Measurements from ENCODE around the gene TSPAN17.

The TSPAN17 gene

DNA sequence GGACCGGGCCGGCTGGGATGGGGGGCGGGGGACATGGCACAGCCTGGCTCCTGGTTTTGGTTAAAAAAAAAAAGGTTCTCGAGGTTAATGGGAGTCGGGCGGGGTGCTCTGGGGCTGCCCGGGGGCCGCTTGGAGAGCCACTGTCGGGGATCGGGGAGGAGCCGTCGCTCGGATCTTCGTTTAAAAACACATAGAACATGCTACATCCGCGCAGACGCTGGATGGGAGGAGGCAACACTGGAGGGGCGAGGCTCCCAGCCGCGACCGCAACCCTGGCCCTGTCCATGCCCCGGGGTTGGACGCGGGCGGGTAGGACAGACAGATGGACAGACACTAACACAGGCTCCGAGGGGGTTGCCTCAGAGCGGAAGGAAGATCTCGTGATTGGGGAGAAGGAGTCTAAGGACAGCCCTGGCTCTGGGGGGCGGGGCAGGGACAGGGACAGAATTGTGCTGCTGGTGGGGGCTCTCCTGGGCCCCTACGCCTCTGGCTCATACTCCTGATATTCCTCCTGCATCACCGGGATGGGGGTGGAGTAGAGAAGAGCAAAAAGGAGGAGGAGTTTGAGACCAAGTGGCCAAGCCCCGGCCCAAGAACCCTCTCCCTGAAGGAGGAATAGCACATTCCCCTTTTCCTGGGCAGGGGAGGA, 26.8 kb upstream of the TSPAN17 start:
- in situ Hi-C loops (cut with MboI; ENCODE audit: low sequenced_read_pairs): no loop called here

GRCh38 chr5:176621661-176622079, 25.6 kb upstream of the TSPAN17 start:
- in situ Hi-C loops (cut with MboI; ENCODE audit: low sequenced_read_pairs): no loop called here

GRCh38 chr5:176624142-176624541, 23.1 kb upstream of the TSPAN17 start:
- in situ Hi-C loops (cut with MboI; ENCODE audit: low sequenced_read_pairs): no loop called here

GRCh38 chr5:176624938-176625337, 22.3 kb upstream of the TSPAN17 start:
- in situ Hi-C loops (cut with MboI; ENCODE audit: low sequenced_read_pairs): no loop called here

- in situ Hi-C loops (cut with MboI; ENCODE audit: low sequenced_read_pairs): no loop called here
These were observed 21.8 kb upstream of the TSPAN17 start for GRCh38 chr5:176625512-176625911.

GRCh38 chr5:176625966-176626875, 21.1 kb upstream of the TSPAN17 start:
- in situ Hi-C loops (cut with MboI; ENCODE audit: low sequenced_read_pairs): no loop called here

DNA sequence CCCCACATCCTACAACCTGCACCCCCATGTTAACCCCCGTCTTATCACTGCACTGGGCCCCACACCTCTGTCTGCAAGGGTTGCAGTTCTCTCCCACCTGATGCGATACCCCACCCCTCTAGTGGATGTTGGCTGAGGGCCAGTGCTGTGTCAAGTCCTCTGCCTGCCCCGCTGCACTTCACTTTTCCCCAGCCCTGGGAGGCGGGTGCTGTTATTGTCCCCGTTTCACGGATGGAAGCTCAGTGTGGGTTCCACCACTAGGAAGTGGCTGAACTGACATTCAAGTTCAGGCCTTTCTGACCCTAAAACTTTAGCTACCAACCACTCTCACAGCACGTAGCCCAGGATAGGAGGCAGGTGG, 20.4 kb upstream of the TSPAN17 start:
- in situ Hi-C loops (cut with MboI; ENCODE audit: low sequenced_read_pairs): no loop called here

DNA sequence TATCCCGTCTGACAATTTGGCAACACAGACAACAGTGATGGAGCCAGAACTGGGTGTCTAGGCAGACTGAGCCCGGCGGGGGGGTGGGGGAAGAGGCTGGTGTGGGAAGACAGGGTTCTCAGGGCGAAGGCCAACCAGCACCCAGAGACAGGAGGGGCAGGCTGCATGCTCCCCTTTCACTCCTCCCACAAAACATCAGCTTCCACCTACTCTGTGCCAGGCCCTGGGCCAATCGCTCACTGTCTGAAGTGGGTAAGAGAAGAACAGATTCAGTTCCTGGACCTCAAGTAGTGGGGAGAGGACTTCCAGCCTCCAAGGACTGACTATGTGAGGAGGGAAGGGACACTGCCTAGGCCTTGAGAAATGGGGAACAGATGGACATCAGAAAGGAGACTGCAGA, 19.7 kb upstream of the TSPAN17 start:
- in situ Hi-C loops (cut with MboI; ENCODE audit: low sequenced_read_pairs): no loop called here

DNA sequence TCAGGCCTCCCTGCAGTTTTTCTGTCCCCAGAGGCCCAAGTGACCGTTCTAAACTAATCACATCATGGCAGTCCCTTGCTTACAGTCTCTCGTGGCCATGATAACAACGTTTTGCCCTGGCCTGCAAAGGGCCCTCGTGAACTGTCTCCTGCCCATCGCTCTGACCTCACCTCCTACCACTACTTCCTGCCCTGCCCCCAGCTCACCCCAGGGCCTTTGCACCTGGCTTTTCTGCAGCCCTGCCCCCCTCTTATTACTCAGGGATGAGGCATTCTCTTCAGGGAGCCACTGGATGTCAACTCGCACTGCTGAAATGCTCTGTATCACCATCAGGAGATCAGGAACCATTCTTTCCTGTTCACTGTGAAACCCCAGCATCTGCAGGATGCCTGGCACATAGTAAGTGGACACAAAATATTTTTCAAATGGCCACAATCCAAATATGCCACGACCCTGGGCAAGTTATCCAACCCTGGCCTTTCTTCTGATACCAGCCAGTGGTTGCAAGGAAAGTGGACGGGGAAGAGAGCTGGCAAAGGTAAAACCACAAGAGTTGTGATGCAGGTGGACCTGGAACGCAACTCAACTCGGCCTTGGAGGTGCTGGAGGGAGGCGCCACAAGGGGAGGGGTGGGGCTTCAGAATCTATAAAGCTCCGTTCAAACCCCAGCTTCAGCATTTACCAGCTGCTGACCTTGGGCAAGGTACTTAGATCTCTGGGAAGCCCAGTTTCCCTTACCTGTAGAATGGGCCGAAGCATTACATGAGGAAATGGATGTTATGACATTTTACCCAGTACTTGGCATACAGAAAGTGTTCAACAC, 18.7 kb upstream of the TSPAN17 start:
- in situ Hi-C loops (cut with MboI; ENCODE audit: low sequenced_read_pairs): no loop called here

DNA sequence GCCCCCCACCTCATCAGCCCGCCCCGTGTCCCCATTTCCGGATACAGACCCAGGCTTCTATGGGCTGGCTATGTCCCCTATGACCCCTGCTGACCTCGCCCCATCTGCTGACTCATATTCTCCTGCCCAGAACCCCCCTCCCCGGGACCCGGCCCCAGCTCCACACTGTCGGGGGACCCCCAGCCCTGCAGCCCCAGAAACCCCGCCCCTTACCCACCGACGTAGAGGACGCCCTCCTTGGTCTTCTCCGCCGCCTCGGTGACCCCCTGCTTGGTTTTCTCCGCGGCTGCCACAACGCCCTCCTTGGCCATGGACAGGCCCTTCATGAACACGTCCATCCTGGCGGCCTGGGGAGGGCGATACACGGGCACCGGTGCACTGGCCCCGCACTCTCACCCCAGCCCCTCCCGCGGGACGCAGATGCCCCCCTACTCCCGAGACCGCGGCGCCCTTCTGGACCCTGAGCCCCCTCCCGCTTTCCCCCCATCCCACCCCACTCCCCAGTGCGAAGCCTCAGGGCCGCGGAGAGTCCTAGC, 17.9 kb upstream of the TSPAN17 start:
- in situ Hi-C loops (cut with MboI; ENCODE audit: low sequenced_read_pairs): no loop called here

- in situ Hi-C loops (cut with MboI; ENCODE audit: low sequenced_read_pairs): no loop called here
These were observed 17.2 kb upstream of the TSPAN17 start, which contains the start of the genes EIF4E1B and SNCB for GRCh38 chr5:176629853-176630680. Gene EIF4E1B (plus strand): TSS chr5:176630675. CDS start chr5:176642788, 12,113 bp downstream. Gene SNCB (minus strand): TSS chr5:176630534. CDS start chr5:176629654, 880 bp downstream.

GRCh38 chr5:176630681-176631222, 16.5 kb upstream of the TSPAN17 start:
- in situ Hi-C loops (cut with MboI; ENCODE audit: low sequenced_read_pairs): no loop called here

DNA sequence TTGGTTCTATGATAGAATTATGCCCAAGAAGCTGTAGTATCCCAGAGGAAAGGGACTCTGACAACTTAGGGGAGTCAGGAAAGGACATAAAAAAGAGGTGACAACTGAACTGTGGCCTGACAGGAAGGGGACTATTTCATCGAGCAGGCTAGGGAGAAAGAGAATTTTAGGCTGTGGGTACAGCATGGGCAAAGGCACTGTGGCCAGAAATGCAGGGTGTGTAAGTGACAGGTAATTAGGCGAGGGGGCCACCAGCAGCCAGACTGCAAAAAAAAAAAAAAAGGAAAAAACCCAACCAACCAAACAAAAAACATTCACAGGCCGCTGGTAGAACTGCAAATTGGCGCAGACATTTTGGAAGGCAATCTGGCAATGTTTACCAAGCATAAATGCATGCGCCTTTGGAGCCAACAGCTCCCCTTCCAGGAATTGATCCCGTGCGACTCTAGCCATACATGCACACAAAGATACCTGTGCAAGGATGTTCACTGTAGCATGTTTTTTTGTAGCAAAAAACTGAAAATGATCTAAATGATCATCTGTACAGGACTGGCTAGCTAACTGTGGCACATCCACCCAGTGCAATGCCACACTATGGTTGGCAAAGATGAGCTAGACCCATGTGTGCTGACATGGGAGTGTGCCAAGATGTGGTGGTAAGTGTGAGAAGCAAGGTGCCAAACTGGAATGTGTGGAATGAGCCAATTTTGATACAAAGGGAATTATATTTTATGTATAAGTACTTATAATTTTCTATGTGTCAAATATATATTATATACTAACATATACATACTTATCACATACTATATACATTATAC, 15.7 kb upstream of the TSPAN17 start:
- in situ Hi-C loops (cut with MboI; ENCODE audit: low sequenced_read_pairs): no loop called here

GRCh38 chr5:176632745-176633144, 14.5 kb upstream of the TSPAN17 start:
- in situ Hi-C loops (cut with MboI; ENCODE audit: low sequenced_read_pairs): no loop called here

GRCh38 chr5:176633598-176633997, 13.7 kb upstream of the TSPAN17 start:
- in situ Hi-C loops (cut with MboI; ENCODE audit: low sequenced_read_pairs): no loop called here

DNA sequence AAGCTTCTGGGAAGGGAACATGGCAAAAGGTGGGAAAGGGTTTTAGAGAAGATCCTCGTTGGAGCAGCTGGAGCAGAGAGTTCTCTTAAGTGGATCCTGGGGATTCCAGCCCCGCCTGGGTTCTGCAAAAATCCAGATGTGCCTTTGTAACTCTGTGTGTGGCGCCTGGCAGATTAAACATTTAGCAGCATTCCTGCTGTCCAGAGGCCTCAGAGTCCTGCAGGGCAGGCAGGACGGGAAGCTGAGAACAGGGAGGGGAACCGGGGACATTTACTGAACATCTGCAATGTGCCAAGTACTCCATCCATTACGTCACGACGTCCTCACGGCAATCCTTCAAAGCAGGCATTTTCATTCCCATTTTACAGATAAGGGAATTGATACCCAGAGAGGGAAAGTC, 10.9 kb upstream of the TSPAN17 start:
- in situ Hi-C loops (cut with MboI; ENCODE audit: low sequenced_read_pairs): no loop called here

- in situ Hi-C loops (cut with MboI; ENCODE audit: low sequenced_read_pairs): no loop called here
These were observed 9.7 kb upstream of the TSPAN17 start for GRCh38 chr5:176637556-176637955.

DNA sequence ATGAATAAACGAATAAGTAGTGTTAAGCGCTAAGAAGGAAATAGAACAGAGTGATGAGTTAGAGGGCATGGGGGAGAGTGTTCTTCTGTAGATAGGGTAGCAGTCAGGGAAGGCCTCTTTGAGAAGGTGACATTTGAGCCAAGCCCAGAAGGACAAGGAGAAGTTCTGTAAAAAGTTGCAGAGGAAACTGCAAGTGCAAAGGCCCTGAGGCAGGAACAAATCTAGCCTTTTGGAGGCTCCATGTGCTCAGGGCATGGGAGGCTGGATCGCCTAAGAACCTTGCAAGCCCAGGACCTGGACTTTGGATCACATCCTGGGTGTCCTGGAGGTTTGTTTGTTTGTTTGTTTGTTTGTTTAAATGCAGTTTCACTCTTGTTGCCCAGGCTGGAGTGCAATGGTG, 8.8 kb upstream of the TSPAN17 start:
- in situ Hi-C loops (cut with MboI; ENCODE audit: low sequenced_read_pairs): no loop called here

GRCh38 chr5:176639208-176639607, 8.1 kb upstream of the TSPAN17 start:
- in situ Hi-C loops (cut with MboI; ENCODE audit: low sequenced_read_pairs): no loop called here

Measured in HL-60/S4 (cell line).